GM18520 (cell line): Measurements from ENCODE around the gene ZCWPW2.

Source experiments
- ATAC-seq: cut with Tn5 transposase; IDR thresholded peaks from one replicate; pipeline ENCODE4 v1.9.1; 2021; ENCODE audit not compliant: unreplicated experiment

Gene ZCWPW2, protein sequence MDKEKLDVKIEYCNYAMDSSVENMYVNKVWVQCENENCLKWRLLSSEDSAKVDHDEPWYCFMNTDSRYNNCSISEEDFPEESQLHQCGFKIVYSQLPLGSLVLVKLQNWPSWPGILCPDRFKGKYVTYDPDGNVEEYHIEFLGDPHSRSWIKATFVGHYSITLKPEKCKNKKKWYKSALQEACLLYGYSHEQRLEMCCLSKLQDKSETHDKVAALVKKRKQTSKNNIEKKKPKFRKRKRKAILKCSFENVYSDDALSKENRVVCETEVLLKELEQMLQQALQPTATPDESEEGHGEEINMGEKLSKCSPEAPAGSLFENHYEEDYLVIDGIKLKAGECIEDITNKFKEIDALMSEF

GRCh38 chr3:28348629-28349468, at the start of gene ZCWPW2, which contains the start of gene AZI2:
Gene ZCWPW2, plus strand, starts transcription at chr3:28348721. Its CDS starts 64,348 bp downstream, at chr3:28413069.
Gene AZI2, minus strand, starts transcription at chr3:28348824. Its CDS starts 8,207 bp downstream, at chr3:28340617.
- ATAC-seq = peak; percentile 83

DNA sequence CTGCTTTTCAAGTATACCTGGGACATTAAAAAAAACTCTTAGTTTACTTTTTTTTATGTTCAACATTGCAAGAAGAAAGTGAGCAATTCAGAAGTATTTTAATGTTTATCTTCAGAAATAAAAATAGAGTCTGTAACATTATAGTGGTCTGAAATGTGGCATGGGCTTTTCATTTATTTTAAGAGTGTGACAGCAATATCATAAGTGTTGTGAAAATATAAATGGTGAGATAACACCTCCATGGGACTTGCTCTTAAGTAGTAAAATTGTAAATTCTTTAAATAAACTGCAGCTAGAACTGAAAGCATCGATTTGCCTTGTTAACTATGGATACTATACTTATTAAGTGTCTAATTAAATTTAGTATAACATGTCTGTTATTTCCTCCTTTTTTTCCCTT, 48.8 kb upstream of the ZCWPW2 start:
- no peak for ATAC-seq

GRCh38 chr3:28300345-28300962, 48.1 kb upstream of the ZCWPW2 start:
- ATAC-seq = no peak

DNA sequence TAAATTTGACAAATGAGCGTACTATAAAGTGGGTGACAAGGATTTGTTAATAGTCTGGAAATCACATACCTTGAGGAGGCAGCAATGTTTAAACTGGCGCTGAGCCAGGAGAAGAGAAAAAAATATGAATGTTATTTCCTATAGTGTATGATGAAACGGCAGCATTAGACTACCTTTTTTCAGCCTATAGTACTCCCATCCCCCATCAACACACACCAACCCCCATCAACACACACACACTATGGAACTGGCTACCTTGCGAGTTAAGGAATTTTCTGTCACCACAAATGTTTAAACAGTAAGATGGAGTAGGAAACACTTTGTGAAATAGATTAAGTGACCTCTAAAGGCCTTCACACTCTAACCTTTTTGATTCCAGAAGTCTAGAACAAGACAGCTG, 46.8 kb upstream of the ZCWPW2 start:
- no peak for ATAC-seq

DNA sequence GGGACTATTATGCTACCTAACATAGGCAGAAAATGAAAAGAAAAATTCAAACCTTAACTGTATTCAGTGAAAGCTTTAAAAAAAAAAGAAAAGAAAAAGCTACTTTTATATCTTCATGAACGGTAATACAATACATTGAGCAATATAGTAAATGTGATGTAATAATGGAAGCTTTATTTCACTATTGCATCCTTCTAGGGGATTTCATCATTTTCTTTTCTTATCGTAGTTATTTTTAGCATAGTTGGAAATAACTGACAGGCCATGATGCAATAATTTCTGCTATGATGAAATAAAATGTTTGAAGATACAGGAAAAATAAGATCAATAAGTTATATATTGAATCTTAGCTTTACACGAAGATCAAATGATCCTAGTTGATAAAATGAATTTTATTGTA, 40.3 kb upstream of the ZCWPW2 start:
- ATAC-seq = no peak

DNA sequence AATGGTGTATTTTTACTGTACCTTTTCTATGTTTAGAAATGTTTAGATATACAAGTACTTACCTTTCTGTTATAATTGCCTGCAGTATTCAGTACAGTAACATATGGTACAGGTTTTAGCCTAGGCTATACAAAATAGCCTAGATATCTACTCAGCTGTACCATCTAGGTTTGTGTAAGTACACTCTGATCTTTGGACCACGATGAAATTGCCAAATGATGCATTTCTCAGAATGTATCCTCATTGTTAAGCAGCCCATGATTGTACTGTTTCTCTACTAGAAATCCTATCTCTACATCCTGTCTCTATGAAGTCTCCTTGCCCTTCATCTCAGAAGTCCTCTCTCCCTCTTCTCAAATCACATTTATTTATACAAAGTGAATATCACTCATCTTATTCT, 32.8 kb upstream of the ZCWPW2 start:
- ATAC-seq = no peak

- no peak for ATAC-seq
Measured at GRCh38 chr3:28316226-28316625, 32.3 kb upstream of the ZCWPW2 start.

DNA sequence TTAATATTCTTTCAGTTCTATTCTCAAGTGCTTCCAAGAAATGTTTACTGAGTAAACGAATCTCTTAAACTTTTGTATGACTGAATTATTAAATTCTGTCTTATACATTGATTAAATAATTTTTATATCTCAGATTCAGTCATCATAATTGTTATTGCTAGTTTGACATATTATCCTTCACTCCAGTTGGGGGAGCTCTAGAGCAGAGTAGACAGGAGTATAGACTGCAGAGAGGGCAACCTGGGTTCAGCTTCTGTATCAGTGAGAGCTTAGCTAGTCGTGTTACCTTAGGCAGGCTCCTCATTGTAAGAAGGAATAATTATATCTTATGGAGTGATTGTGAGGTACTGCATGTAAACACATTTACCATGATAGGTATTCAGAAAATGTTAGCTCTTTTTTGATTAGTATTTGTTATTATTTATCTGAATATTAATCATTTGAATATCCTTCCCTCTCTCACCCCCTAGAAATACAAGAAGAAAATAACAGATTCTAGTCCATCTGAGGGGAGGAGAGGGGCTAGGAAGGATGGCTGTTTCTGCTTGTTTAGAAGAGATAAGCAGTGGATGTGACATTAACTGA, 31.0 kb upstream of the ZCWPW2 start:
- ATAC-seq = peak; percentile 76

DNA sequence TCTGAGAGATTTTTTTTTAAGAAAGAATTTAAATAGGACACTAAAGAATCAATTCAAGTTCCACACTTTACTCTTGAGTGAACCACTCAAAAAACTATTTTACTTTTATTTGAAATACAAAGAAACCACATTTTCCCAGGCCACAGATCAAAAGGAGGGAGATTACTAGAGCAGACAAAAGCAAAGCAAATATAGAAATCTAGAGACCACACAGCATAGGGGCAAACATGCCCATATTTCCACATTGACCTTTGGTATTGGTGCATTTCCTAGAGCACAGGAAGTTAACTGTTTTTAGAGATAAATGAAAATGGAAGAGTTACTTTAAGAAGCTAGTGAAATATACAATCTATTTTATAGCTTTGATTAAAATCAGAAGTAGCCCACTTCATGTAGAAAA, 27.5 kb upstream of the ZCWPW2 start:
- no peak for ATAC-seq

DNA sequence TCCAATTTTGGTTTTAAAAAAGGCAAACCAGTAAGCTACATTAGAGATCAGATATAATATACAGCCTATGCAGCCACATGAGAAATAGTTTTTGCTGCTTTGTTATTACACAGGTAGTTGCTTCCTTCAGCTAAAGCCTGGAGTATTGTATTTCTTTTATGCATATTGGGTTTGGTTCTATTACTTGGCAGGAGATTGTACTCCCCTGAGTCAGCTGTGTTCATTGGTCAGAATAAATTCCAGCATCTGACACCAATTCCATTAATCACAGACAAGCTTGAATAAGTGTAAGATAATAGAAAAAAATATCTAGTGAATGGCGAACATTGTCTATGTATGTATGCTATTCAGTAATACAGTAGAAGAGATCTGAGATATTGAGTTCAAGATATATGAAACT, 26.1 kb upstream of the ZCWPW2 start:
- no peak for ATAC-seq

- peak; percentile 93 for ATAC-seq
Measured at GRCh38 chr3:28326458-28326926, 22.0 kb upstream of the ZCWPW2 start.

GRCh38 chr3:28328188-28329151, 20.1 kb upstream of the ZCWPW2 start:
- ATAC-seq = no peak

- no peak for ATAC-seq
Measured at GRCh38 chr3:28334552-28334951, 14.0 kb upstream of the ZCWPW2 start.

DNA sequence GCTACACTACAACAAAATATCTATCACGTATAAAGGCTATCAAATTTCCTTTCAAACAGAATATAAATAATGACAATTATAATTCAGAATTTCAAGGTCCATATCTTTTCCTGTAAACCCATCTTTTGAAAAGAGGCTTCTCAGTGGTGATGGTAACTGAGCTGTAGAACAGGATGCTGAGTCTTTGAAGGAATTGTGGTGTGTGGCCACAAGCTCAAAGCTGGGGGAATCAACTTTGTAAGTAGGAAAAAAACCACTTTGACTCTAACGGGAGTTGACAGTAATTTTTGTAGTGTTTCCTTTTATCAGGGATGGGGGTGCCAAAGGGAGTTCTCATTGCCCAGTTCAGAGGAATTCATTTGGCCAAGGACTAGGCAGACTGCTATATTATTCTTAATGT, 13.3 kb upstream of the ZCWPW2 start:
- ATAC-seq = no peak

- ATAC-seq = no peak
Measured at GRCh38 chr3:28337230-28337629, 11.3 kb upstream of the ZCWPW2 start.

DNA sequence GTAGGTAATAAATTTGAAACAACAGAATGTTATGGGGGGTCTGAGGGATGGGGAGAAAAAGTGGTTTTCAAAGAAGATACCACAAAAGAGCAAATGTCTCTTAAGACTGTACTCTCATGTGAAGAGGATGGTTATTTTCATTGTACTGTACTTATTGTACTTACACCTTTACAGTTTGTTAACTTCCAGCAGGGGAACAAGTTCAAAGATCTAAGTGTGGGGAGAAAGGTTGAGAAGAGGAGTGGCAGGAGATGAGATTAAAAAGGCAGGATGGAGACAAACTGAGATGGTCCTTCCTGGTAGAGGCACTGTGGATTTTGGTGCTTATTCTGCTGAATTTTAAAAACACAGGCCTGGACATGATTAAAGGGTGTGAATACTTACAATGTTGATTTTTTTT, 5.4 kb upstream of the ZCWPW2 start:
- ATAC-seq = no peak

DNA sequence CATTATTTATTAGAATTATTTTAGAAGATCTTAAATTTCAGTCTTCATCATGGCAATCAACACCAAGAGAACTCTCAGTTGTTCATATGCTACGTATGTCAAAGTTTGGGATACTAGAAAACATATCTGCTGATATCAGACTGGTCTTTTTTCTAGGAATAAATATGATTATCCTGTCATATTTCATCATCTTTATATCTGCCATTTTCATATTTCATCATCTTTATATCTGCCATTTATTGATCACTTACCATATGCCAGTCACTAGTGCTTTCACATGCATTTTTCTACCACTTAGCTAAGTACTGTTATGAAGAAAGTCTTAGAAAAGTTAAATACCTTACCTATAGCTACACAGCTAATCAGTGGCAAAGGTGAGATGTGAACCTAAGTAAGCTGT, 2.8 kb upstream of the ZCWPW2 start:
- no peak for ATAC-seq

- no peak for ATAC-seq
Measured at GRCh38 chr3:28347374-28348264, 902 bp upstream of the ZCWPW2 start.

DNA sequence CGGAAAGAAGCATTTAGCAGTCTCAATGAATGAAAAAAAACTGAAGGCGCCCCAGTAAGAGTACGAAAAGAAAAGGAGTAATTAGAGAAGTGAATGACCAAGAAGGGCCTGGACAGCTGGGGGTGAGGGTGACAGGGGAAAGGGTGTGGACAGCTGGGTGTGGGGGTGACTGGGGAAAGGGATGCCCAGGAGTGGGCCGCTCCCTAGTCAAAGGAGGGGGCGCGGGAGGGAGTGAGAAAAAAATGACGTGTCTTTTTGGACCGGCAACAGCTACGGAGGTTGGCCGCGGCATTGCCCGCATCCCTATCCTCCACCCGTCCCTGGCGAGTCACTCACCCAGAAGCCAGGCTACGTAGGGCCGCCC, 274 bp upstream of the ZCWPW2 start:
- ATAC-seq = no peak
